RWPE1 (cell line): ENCODE measurements around the gene OR10G7.
A peak's percentile ranks its signal among the peaks of the same experiment; 100 is the strongest.

Experiments used
- CTCF ChIA-PET: fragments of 350-600 bp; sonication (Branson Sonifier 250); formaldehyde crosslinking; extraction: SDS; loops from one replicate; lab custom pipeline; 2021; lab: Yijun Ruan, JAX
- POLR2A ChIA-PET: fragments of 400-600 bp; formaldehyde crosslinking; extraction: SDS; loops from one replicate; lab custom pipeline; 2020; ENCODE audit warnings: antibody characterized with exemption; ENCODE audit not compliant: low non-redundant PET; lab: Yijun Ruan, JAX
- DNase-seq: peaks from one replicate; pipeline ENCODE4 v3.0.0; 2012; ENCODE audit warnings: low spot score
- H3K27ac ChIP-seq: fragments of 450-650 bp; 2 replicates; pipeline ENCODE4 v1.5.1; 2017
- TF ChIP-seq, protein P1 (sequence below): fragments of 450-650 bp; conservative IDR thresholded peaks from 2 replicates; pipeline ENCODE4 v1.5.1; 2017; ENCODE audit warnings: low read depth, mild to moderate bottlenecking

The OR10G7 gene, protein sequence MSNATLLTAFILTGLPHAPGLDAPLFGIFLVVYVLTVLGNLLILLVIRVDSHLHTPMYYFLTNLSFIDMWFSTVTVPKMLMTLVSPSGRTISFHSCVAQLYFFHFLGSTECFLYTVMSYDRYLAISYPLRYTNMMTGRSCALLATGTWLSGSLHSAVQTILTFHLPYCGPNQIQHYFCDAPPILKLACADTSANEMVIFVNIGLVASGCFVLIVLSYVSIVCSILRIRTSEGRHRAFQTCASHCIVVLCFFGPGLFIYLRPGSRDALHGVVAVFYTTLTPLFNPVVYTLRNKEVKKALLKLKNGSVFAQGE

DNA sequence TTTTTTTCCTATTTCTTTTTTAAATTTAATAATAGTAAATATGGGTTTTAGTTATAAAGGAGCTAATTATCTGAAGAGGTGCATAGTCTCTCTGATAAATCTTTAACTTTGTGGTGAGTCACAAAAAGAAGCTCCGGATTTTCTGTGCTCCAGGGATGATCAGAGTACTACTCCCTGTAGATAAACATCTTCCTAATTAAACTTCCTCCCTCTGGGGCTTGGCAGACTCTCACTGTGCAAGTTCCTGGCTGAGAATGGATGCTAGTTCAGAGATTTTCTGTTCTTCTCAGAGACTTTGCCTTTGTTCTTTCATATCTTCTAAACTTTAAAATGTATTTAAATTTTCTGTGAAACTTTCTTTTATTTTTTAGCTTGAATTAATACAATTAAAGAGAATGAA, at the start of gene OR10G7:
Gene OR10G7 (minus strand): TSS at position 72 of the 400 bp plus-strand sequence. CDS start 2,324 bp downstream, outside the sequence.
- CTCF ChIA-PET = no interaction called here
- POLR2A ChIA-PET = no interaction called here
- DNase-seq = no peak
- TF ChIP-seq, protein P1, sequence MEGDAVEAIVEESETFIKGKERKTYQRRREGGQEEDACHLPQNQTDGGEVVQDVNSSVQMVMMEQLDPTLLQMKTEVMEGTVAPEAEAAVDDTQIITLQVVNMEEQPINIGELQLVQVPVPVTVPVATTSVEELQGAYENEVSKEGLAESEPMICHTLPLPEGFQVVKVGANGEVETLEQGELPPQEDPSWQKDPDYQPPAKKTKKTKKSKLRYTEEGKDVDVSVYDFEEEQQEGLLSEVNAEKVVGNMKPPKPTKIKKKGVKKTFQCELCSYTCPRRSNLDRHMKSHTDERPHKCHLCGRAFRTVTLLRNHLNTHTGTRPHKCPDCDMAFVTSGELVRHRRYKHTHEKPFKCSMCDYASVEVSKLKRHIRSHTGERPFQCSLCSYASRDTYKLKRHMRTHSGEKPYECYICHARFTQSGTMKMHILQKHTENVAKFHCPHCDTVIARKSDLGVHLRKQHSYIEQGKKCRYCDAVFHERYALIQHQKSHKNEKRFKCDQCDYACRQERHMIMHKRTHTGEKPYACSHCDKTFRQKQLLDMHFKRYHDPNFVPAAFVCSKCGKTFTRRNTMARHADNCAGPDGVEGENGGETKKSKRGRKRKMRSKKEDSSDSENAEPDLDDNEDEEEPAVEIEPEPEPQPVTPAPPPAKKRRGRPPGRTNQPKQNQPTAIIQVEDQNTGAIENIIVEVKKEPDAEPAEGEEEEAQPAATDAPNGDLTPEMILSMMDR = no peak
- H3K27ac ChIP-seq = no peak within 1 kb of the TSS

DNA sequence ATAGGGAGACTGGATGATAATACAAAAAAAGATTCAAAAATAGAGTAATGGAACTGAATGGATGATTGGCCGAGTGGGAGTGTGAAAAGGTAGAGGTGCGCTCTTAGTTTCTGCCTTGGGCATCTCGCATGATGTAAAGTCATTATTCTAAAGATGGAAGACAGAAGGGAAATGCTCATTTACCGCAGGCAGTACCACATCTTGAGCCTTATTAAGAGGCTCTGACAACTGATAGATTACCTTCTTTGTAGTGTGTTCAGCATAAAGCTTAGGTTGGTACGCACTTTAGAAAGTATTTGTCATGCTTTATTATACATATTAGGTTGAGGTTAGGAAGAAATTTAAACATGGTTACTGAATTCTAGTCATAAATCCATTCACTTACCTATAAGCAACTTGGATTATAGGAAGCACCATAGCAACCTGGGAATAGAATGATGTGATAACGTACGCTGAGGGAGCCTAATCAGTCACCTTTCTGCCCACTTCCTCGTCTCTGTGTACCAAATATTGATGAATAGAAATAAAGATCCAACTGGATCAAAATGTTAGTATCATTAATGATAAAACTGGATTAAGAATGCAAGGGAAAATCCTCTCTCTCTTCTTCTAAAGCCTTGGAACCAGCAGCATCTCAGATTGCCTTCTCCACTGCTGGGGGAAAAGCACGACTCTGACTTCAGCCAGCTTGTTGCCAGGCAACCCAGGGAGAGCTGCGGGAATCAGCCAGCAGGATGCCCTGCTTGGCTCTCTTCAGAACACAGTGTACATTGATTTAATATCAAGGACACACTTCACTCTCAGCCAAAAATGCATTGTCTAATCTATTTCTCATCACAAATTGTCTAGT, 45.1 kb upstream of the OR10G7 start:
- no peak for DNase-seq
- no peak overlapping the region for H3K27ac ChIP-seq
- POLR2A ChIA-PET = no interaction called here

DNA sequence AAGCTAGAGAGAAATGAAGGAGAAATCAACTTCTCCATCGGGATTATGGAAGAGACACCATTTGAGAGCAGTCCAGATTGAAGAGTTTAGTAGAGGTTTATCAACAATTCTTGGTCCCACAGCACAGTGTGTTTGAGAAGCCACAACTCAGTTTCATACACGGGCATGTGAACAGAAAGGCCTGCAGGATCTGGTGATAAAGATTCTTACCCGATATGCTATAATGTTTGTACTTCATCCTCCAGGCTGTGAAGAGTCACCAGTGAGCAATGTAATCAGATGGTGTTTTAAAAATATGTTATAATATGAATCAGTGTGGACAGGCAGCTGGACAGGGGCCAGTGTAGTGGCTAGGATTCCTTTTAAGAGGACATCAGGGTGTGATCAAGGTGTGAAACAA, 44.5 kb upstream of the OR10G7 start:
- POLR2A ChIA-PET = no interaction called here
- CTCF ChIA-PET = no interaction called here
- peak; percentile 8 for DNase-seq
- TF ChIP-seq, protein P1 = no peak
- H3K27ac ChIP-seq = no peak overlapping the region

More for the DNA sequence above, 45.1 kb upstream of the OR10G7 start:
- CTCF ChIA-PET = no interaction called here
- TF ChIP-seq, protein P1 = no peak

DNA sequence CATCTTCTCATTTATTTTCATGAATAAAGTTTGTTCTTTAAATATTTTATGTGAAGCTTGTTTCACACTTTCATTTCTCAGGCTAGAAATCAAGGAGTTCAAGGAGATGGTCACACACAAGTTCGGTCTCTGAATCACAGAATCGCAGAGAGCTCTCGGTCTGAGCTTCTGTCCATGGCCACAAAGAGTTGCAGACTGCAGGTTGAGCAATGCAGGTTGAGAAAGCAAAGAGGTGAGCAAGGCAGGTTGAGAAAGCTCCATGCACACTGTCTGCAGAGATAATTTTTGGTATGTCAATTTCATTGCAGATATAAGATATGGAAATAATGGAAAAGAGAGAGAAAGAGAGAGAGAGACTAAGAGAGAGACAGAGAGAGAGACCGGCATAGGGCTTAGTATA, 41.2 kb upstream of the OR10G7 start:
- H3K27ac ChIP-seq = no peak overlapping the region
- TF ChIP-seq, protein P1 = no peak
- ChIA-PET CTCF (no interaction called here), POLR2A (no interaction called here)
- no peak for DNase-seq

DNA sequence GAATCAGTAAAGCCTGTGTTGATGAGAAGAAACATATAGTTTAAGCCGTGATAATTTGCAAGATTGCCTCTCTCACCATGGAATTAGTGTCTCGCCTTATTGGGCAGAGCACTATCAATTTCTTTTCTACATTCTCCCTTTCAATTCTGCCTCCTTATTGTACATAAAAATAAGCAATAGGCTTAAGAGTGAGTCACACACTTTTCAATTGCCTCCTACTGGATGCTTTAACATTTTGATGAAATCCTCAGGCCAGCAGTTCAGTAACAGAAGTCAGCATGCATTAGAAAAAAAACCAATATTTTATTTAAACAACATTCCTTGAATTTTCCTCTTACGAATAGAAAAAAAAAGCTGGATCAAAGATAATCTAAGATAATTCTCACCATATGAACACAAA, 40.4 kb upstream of the OR10G7 start:
- POLR2A ChIA-PET = no interaction called here
- TF ChIP-seq, protein P1 = no peak
- no peak overlapping the region for H3K27ac ChIP-seq
- no peak for DNase-seq
- CTCF ChIA-PET = interaction anchor here (0.6 to 1.3 kb wide), 2 partner anchors 10 to 113 kb away, joined by 3 to 5 read pairs; no protein-coding TSS in a partner anchor

DNA sequence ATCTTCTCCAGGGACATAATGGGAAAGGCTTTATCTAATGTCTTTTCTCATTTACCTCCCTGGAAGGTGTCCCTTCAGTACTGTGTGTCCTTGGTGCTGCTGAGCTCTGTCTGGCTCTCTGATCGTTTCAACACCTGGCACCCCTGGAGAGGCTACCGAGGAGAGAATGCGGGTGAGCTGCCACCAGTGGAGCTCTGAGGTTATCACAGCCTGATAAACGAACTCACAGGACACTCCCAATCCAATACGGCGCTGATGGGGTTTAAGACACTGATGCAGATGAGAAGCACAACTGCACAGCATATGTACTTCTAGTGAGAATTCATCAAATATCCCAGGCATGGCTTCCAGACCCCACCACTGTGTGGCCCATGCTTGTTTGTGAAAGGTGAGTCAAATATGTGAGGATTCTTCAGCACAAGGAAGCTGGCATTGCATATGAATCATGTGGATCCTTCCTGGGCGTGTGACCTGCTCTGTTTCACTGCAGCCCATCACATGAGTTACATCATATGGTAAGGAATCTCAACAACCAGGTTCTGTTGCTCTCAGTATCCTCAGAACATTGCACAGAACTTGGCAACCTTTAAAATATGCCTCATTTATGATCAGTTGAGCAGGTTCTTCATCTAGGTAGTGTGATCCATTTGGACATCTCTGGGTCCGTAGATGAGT, 39.3 kb upstream of the OR10G7 start:
- no peak overlapping the region for H3K27ac ChIP-seq
- ChIA-PET POLR2A (no interaction called here), CTCF (interaction anchor here (1.1 to 1.3 kb wide), 2 partner anchors 9 to 119 kb away, joined by 5 to 6 read pairs; no protein-coding TSS in a partner anchor)
- DNase-seq = peak; percentile 66
- TF ChIP-seq, protein P1 = no peak
